Type B pancreatic cell (in vitro differentiated cells): ENCODE data around the gene ANKRD33. TPM values are rescaled to one million over a fixed set of nuclear protein-coding genes. Genes with fewer than 3 reads are reported as not detected.

Source experiments
- DNase-seq: peaks from one replicate; pipeline ENCODE4 v3.0.0; 2021; ENCODE audit warnings: mixed read lengths; ENCODE audit not compliant: unreplicated experiment; ENCODE audit errors: extremely low spot score
- H3K27ac Mint-ChIP-seq: 2 replicates; pipeline ENCODE4 v1.8.0; 2021; ENCODE audit warnings: mild to moderate bottlenecking, mixed read lengths
- H3K27me3 Mint-ChIP-seq: 2 replicates; pipeline ENCODE4 v1.8.0; 2021; ENCODE audit warnings: mixed read lengths
- H3K36me3 Mint-ChIP-seq: 2 replicates; pipeline ENCODE4 v1.8.0; 2021; ENCODE audit warnings: mixed read lengths
- H3K4me1 Mint-ChIP-seq: one replicate; pipeline ENCODE4 v1.8.0; 2021; ENCODE audit warnings: mixed read lengths; ENCODE audit not compliant: unreplicated experiment
- H3K4me3 Mint-ChIP-seq: 2 replicates; pipeline ENCODE4 v1.8.0; 2021; ENCODE audit warnings: mild to moderate bottlenecking, mixed read lengths
- H3K9me3 Mint-ChIP-seq: 2 replicates; pipeline ENCODE4 v1.8.0; 2021; ENCODE audit warnings: mixed read lengths
- CTCF ChIP-seq: fragments of 200-600 bp; sonication (generic); conservative IDR thresholded peaks from 2 replicates; pipeline ENCODE4 v1.5.0; 2021; ENCODE audit warnings: antibody characterized with exemption, mild to moderate bottlenecking
- total RNA-seq: library from RNA; stranded (reverse); gene quantifications from 2 replicates; pipeline ENCODE4 v1.2.1, GENCODE V29; 2021; ENCODE audit warnings: low replicate concordance

The ANKRD33 gene
- total RNA-seq, 1 donor from 2014 or later = 0.51 TPM

- H3K36me3 Mint-ChIP-seq = no peaks in the 10 kb centered on the region
- H3K27ac Mint-ChIP-seq = no peak overlapping the region
- H3K4me3 Mint-ChIP-seq = no peak overlapping the region
Measured at GRCh38 chr12:51925346-51926063, 37.6 kb downstream of the ANKRD33 start.

GRCh38 chr12:51926064-51926632 lies 38.2 kb downstream of the ANKRD33 start:
- no peak for TF ChIP-seq CTCF
- no peak overlapping the region for H3K27ac Mint-ChIP-seq
- H3K27me3 Mint-ChIP-seq = peaks cover 3% of the 10 kb centered on the region
- no peaks in the 10 kb centered on the region for H3K9me3 Mint-ChIP-seq
- H3K4me3 Mint-ChIP-seq = no peak overlapping the region
- peaks cover 22% of the 10 kb centered on the region for H3K4me1 Mint-ChIP-seq
- H3K36me3 Mint-ChIP-seq = no peaks in the 10 kb centered on the region
- DNase-seq = no peak

More at GRCh38 chr12:51925346-51926063, 37.6 kb downstream of the ANKRD33 start:
- Mint-ChIP-seq H3K4me1 (peaks cover 25% of the 10 kb centered on the region), H3K9me3 (no peaks in the 10 kb centered on the region), H3K27me3 (peaks cover 3% of the 10 kb centered on the region)
- DNase-seq = no peak
- TF ChIP-seq CTCF = no peak

GRCh38 chr12:51926718-51927117 lies 38.8 kb downstream of the ANKRD33 start:
- Mint-ChIP-seq H3K9me3 (no peaks in the 10 kb centered on the region), H3K27me3 (peaks cover 3% of the 10 kb centered on the region), H3K4me3 (no peak overlapping the region), H3K36me3 (no peaks in the 10 kb centered on the region), H3K27ac (no peak overlapping the region), H3K4me1 (peaks cover 19% of the 10 kb centered on the region)
- TF ChIP-seq CTCF = peak; percentile 62
- DNase-seq = no peak

- Mint-ChIP-seq H3K36me3 (no peaks in the 10 kb centered on the region), H3K4me3 (no peak overlapping the region), H3K27me3 (peaks cover 10% of the 10 kb centered on the region), H3K27ac (no peak overlapping the region), H3K9me3 (peaks cover 9% of the 10 kb centered on the region), H3K4me1 (peaks cover 8% of the 10 kb centered on the region)
- no peak for DNase-seq
- no peak for TF ChIP-seq CTCF
Measured at GRCh38 chr12:51932218-51933076, 44.5 kb downstream of the ANKRD33 start.

- H3K36me3 Mint-ChIP-seq = no peaks in the 10 kb centered on the region
- H3K9me3 Mint-ChIP-seq = peaks cover 9% of the 10 kb centered on the region
- no peak for DNase-seq
- peaks cover 10% of the 10 kb centered on the region for H3K27me3 Mint-ChIP-seq
- peaks cover 12% of the 10 kb centered on the region for H3K4me1 Mint-ChIP-seq
- H3K4me3 Mint-ChIP-seq = no peak overlapping the region
- no peak for TF ChIP-seq CTCF
- H3K27ac Mint-ChIP-seq = no peak overlapping the region
Measured at GRCh38 chr12:51934080-51934479, 46.2 kb downstream of the ANKRD33 start.
